K562 (cell line): ENCODE results near the gene KDM4C.

ENCODE experiments used
- CHD2 ChIP-seq: IDR thresholded peaks from 2 replicates; pipeline ENCODE4 v1.6.1; 2011; ENCODE audit warnings: low read depth, low read length
- KLF1 ChIP-seq: fragments of 450-650 bp; IDR thresholded peaks from 2 replicates; pipeline ENCODE4 v1.6.1; 2016; ENCODE audit warnings: missing genetic modification characterization, missing compliant biosample characterization

DNA sequence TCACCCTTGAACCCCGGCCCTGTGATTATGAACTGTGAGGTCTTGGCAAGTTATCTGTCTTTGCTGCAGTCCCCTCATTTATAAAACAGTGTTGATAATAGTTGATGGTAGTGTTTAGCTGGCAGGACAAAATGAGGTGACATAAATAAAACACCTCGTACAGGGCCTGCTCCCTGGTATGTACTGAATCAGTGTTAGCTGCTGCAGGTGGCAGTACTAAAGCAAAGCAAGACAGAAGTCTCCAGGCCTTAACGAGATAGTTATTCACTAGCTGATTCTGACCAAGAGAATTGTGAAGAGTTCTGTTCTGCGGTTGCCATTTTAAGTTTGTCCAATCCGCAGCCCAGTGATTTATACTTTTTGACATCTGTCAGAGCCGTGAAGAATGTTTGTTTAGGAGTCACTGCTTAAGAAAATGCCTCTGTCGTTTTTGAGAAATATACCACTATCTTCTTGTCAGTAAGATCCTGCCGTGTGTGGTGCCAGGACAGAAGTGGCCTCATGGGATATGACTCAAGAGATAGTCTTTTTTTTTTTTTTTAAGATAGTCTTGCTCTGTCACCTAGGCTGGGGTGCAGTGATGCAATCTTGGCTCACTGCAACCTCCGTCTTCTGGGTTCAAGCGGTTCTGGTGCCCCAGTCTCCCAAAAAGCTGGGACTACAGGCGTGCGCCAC lies 75.9 kb downstream of the KDM4C start:
- no peak for TF ChIP-seq CHD2
- TF ChIP-seq KLF1 (tag) = no peak
